Measurements from ENCODE around the gene FAM200A.
A peak's percentile ranks its signal among the peaks of the same experiment; 100 is the strongest.
"Not testable (repeated sequence)": the region's sequence is repeated elsewhere in the genome, so short reads cannot be mapped to it uniquely, and the experiment has no call there.

The FAM200A gene

GRCh38 chr7:99594948-99595745, 43.2 kb upstream of the FAM200A start:
- Histone ChIP-seq H3K27me3 (ENCODE audit: control insufficient read depth in 3 of 3, insufficient read depth in 3 of 3, low read depth in 1 of 3, low read length in 3 of 3) (no peaks in the 10 kb centered on the region), H3K14ac (ENCODE audit: low read length) (no peak overlapping the region), H2AFZ (ENCODE audit: low read length) (no peak overlapping the region), H2BK15ac (ENCODE audit: low read length) (no peak overlapping the region), H2AK5ac (ENCODE audit: low read depth, low read length) (no peak overlapping the region), H3K27ac (replicated peaks; ENCODE audit: low read length) (no peak overlapping the region), H3K4me1 (ENCODE audit: control insufficient read depth in 2 of 2, insufficient read depth in 1 of 2, low read depth in 1 of 2, low read length in 2 of 2) (no peaks in the 10 kb centered on the region), H3K36me3 (replicated peaks in 1 of 2; ENCODE audit: control insufficient read depth in 2 of 2, insufficient read depth in 2 of 2, low read length in 2 of 2) (no peaks in the 10 kb centered on the region), H3K4ac (ENCODE audit: low read length) (no peak overlapping the region), H3K23ac (ENCODE audit: low read depth, low read length, poor library complexity) (no peak overlapping the region), H2BK12ac (ENCODE audit: low read length) (no peak overlapping the region), H3K9me3 (replicated peaks in 1 of 2; ENCODE audit: control insufficient read depth in 2 of 2, insufficient read depth in 1 of 2, low read depth in 1 of 2, low read length in 2 of 2) (no peaks in the 10 kb centered on the region), H4K91ac (ENCODE audit: low read depth, low read length, poor library complexity) (no peak overlapping the region), H3K9ac (ENCODE audit: low read depth, low read length, poor library complexity) (no peak overlapping the region), H2BK120ac (ENCODE audit: low read depth, low read length) (no peak overlapping the region), H3K4me3 (ENCODE audit: low read length in 2 of 2) (no peak overlapping the region), H3K4me2 (ENCODE audit: insufficient read depth, low read length, poor library complexity, severe bottlenecking) (no peak overlapping the region), H4K8ac (ENCODE audit: low read depth, low read length) (no peak overlapping the region), H3K18ac (ENCODE audit: low read length) (no peak overlapping the region), H2BK5ac (ENCODE audit: low read length) (no peak overlapping the region), H3K79me1 (ENCODE audit: low read depth, low read length) (no peaks in the 10 kb centered on the region)
- WGBS, 2 donors (ENCODE audit: extremely low coverage in 2 of 2, insufficient read length in 2 of 2, insufficient replicate concordance in 1 of 2) = no CpG with 5 or more reads among the region's 7 CpGs
- DNase-seq (ENCODE audit: low spot score) = no peak

- Histone ChIP-seq H2AK5ac (ENCODE audit: low read depth, low read length) (no peak overlapping the region), H2BK15ac (ENCODE audit: low read length) (no peak overlapping the region), H3K18ac (ENCODE audit: low read length) (no peak overlapping the region)
Measured at GRCh38 chr7:99588868-99589267, 37.0 kb upstream of the FAM200A start.

GRCh38 chr7:99580778-99581332, 28.9 kb upstream of the FAM200A start:
- not testable (repeated sequence) for H2AK5ac ChIP-seq (ENCODE audit: low read depth, low read length); H3K14ac ChIP-seq (ENCODE audit: low read length); H2BK120ac ChIP-seq (ENCODE audit: low read depth, low read length); H3K18ac ChIP-seq (ENCODE audit: low read length); H3K4me1 ChIP-seq (ENCODE audit: control insufficient read depth in 2 of 2, insufficient read depth in 1 of 2, low read depth in 1 of 2, low read length in 2 of 2); H3K23ac ChIP-seq (ENCODE audit: low read depth, low read length, poor library complexity); H3K27me3 ChIP-seq (ENCODE audit: control insufficient read depth in 3 of 3, insufficient read depth in 3 of 3, low read depth in 1 of 3, low read length in 3 of 3); H3K9ac ChIP-seq (ENCODE audit: low read depth, low read length, poor library complexity); H2BK5ac ChIP-seq (ENCODE audit: low read length); H2BK15ac ChIP-seq (ENCODE audit: low read length); DNase-seq (ENCODE audit: low spot score); H3K9me3 ChIP-seq (replicated peaks in 1 of 2; ENCODE audit: control insufficient read depth in 2 of 2, insufficient read depth in 1 of 2, low read depth in 1 of 2, low read length in 2 of 2); H3K4ac ChIP-seq (ENCODE audit: low read length); H3K79me1 ChIP-seq (ENCODE audit: low read depth, low read length); H2BK12ac ChIP-seq (ENCODE audit: low read length); H3K36me3 ChIP-seq (replicated peaks in 1 of 2; ENCODE audit: control insufficient read depth in 2 of 2, insufficient read depth in 2 of 2, low read length in 2 of 2); H4K91ac ChIP-seq (ENCODE audit: low read depth, low read length, poor library complexity); H3K27ac ChIP-seq (replicated peaks; ENCODE audit: low read length); H4K8ac ChIP-seq (ENCODE audit: low read depth, low read length)
- Histone ChIP-seq H2AFZ (ENCODE audit: low read length) (peak overlapping the region; percentile 89), H3K4me3 (ENCODE audit: low read length in 2 of 2) (peak overlapping the region; percentile 48 to 84), H3K4me2 (ENCODE audit: insufficient read depth, low read length, poor library complexity, severe bottlenecking) (peak overlapping the region; percentile 85)
- WGBS, 2 donors (ENCODE audit: extremely low coverage in 2 of 2, insufficient read length in 2 of 2, insufficient replicate concordance in 1 of 2) = no CpG with 5 or more reads among the region's 4 CpGs

More at GRCh38 chr7:99588868-99589267, 37.0 kb upstream of the FAM200A start:
- no peaks in the 10 kb centered on the region for H3K27me3 ChIP-seq (ENCODE audit: control insufficient read depth in 3 of 3, insufficient read depth in 3 of 3, low read depth in 1 of 3, low read length in 3 of 3)
- H3K4me3 ChIP-seq (ENCODE audit: low read length in 2 of 2) = no peak overlapping the region
- no peak overlapping the region for H3K4ac ChIP-seq (ENCODE audit: low read length)
- no peak overlapping the region for H3K4me2 ChIP-seq (ENCODE audit: insufficient read depth, low read length, poor library complexity, severe bottlenecking)
- H3K9ac ChIP-seq (ENCODE audit: low read depth, low read length, poor library complexity) = no peak overlapping the region
- no peak overlapping the region for H2AFZ ChIP-seq (ENCODE audit: low read length)
- H2BK12ac ChIP-seq (ENCODE audit: low read length) = no peak overlapping the region
- no peak overlapping the region for H2BK120ac ChIP-seq (ENCODE audit: low read depth, low read length)
- no peak overlapping the region for H3K27ac ChIP-seq (replicated peaks; ENCODE audit: low read length)
- no peak overlapping the region for H2BK5ac ChIP-seq (ENCODE audit: low read length)
- H3K79me1 ChIP-seq (ENCODE audit: low read depth, low read length) = no peaks in the 10 kb centered on the region
- H3K23ac ChIP-seq (ENCODE audit: low read depth, low read length, poor library complexity) = no peak overlapping the region
- DNase-seq (ENCODE audit: low spot score) = no peak
- H4K8ac ChIP-seq (ENCODE audit: low read depth, low read length) = no peak overlapping the region
- H3K36me3 ChIP-seq (replicated peaks in 1 of 2; ENCODE audit: control insufficient read depth in 2 of 2, insufficient read depth in 2 of 2, low read length in 2 of 2) = no peaks in the 10 kb centered on the region
- no peak overlapping the region for H4K91ac ChIP-seq (ENCODE audit: low read depth, low read length, poor library complexity)
- H3K14ac ChIP-seq (ENCODE audit: low read length) = no peak overlapping the region
- no peaks in the 10 kb centered on the region for H3K9me3 ChIP-seq (replicated peaks in 1 of 2; ENCODE audit: control insufficient read depth in 2 of 2, insufficient read depth in 1 of 2, low read depth in 1 of 2, low read length in 2 of 2)
- no peaks in the 10 kb centered on the region for H3K4me1 ChIP-seq (ENCODE audit: control insufficient read depth in 2 of 2, insufficient read depth in 1 of 2, low read depth in 1 of 2, low read length in 2 of 2)
- WGBS, 2 donors (ENCODE audit: extremely low coverage in 2 of 2, insufficient read length in 2 of 2, insufficient replicate concordance in 1 of 2) = no CpG with 5 or more reads among the region's 3 CpGs

GRCh38 chr7:99579956-99580777, 28.3 kb upstream of the FAM200A start:
- H2AFZ ChIP-seq (ENCODE audit: low read length) = peak overlapping the region; percentile 89
- H3K23ac ChIP-seq (ENCODE audit: low read depth, low read length, poor library complexity) = peak overlapping the region; percentile 76
- H3K9me3 ChIP-seq (replicated peaks in 1 of 2; ENCODE audit: control insufficient read depth in 2 of 2, insufficient read depth in 1 of 2, low read depth in 1 of 2, low read length in 2 of 2) = no peaks in the 10 kb centered on the region
- H3K4me3 ChIP-seq (ENCODE audit: low read length in 2 of 2) = peak overlapping the region; percentile 48 to 84
- peaks cover 0 to 7% of the 10 kb centered on the region in 2 donors for H3K4me1 ChIP-seq (ENCODE audit: control insufficient read depth in 2 of 2, insufficient read depth in 1 of 2, low read depth in 1 of 2, low read length in 2 of 2)
- H3K79me1 ChIP-seq (ENCODE audit: low read depth, low read length) = no peaks in the 10 kb centered on the region
- peaks cover 0 to 2% (median 0%) of the 10 kb centered on the region in 3 experiments for H3K27me3 ChIP-seq (ENCODE audit: control insufficient read depth in 3 of 3, insufficient read depth in 3 of 3, low read depth in 1 of 3, low read length in 3 of 3)
- peak; percentile 63 for DNase-seq (ENCODE audit: low spot score)
- no peak overlapping the region for H2BK120ac ChIP-seq (ENCODE audit: low read depth, low read length)
- peak overlapping the region; percentile 94 for H3K18ac ChIP-seq (ENCODE audit: low read length)
- no peak overlapping the region for H2BK5ac ChIP-seq (ENCODE audit: low read length)
- H2AK5ac ChIP-seq (ENCODE audit: low read depth, low read length) = peak overlapping the region; percentile 71
- H3K36me3 ChIP-seq (replicated peaks in 1 of 2; ENCODE audit: control insufficient read depth in 2 of 2, insufficient read depth in 2 of 2, low read length in 2 of 2) = peaks cover 0 to 3% of the 10 kb centered on the region in 2 donors
- H3K27ac ChIP-seq (replicated peaks; ENCODE audit: low read length) = peak overlapping the region; percentile 38
- peak overlapping the region; percentile 94 for H3K9ac ChIP-seq (ENCODE audit: low read depth, low read length, poor library complexity)
- no peak overlapping the region for H4K91ac ChIP-seq (ENCODE audit: low read depth, low read length, poor library complexity)
- H3K14ac ChIP-seq (ENCODE audit: low read length) = no peak overlapping the region
- H2BK15ac ChIP-seq (ENCODE audit: low read length) = no peak overlapping the region
- H3K4ac ChIP-seq (ENCODE audit: low read length) = no peak overlapping the region
- WGBS, 2 donors (ENCODE audit: extremely low coverage in 2 of 2, insufficient read length in 2 of 2, insufficient replicate concordance in 1 of 2) = no CpG with 5 or more reads among the region's 54 CpGs
- no peak overlapping the region for H2BK12ac ChIP-seq (ENCODE audit: low read length)
- peak overlapping the region; percentile 21 for H4K8ac ChIP-seq (ENCODE audit: low read depth, low read length)
- peak overlapping the region; percentile 85 for H3K4me2 ChIP-seq (ENCODE audit: insufficient read depth, low read length, poor library complexity, severe bottlenecking)
